Lower leg skin (tissue), 3 donors: ENCODE measurements around the gene HOXB2.

ENCODE experiments used
- CTCF ChIP-seq, 3 donors: fragments of 450-650 bp; IDR thresholded peaks; one replicate each; pipeline ENCODE4 v1.5.1; 2016; ENCODE audit warnings: antibody characterized with exemption in 3 of 3, mild to moderate bottlenecking in 3 of 3, moderate library complexity in 2 of 3
- POLR2A ChIP-seq, 2 donors: fragments of 450-650 bp; IDR thresholded peaks; one replicate each; pipeline ENCODE4 v1.6.1; 2016 to 2017; ENCODE audit warnings: antibody characterized with exemption in 2 of 2, mild to moderate bottlenecking in 1 of 2, moderate library complexity in 1 of 2

- TF ChIP-seq CTCF (IDR thresholded peaks at IDR 0.05) (no peak), POLR2A (IDR thresholded peaks at IDR 0.05) (no peak)
Measured at GRCh38 chr17:48556229-48556575, 11.3 kb upstream of the HOXB2 start.
